ENCODE measurements around the gene CCBE1.

DNA sequence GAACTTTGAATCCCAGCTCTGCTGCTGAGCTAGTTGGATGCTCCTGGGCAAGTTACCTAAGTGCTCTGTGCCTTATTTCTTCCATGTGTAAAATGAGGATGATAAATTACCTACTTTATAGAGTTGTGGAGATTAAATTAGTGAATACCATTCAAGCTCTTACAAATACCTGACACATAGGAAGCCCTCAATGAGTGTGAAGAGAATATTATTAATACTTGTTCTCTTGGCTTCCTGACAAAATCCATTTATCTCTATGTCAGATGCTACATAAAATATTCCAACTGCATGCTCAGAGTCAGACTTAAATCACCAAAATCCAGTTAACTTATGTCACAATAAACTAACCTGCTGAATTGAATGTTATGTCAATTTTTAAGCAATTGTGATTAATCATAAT is 42.9 kb upstream of the CCBE1 start:
- TF ChIP-seq, protein P1, sequence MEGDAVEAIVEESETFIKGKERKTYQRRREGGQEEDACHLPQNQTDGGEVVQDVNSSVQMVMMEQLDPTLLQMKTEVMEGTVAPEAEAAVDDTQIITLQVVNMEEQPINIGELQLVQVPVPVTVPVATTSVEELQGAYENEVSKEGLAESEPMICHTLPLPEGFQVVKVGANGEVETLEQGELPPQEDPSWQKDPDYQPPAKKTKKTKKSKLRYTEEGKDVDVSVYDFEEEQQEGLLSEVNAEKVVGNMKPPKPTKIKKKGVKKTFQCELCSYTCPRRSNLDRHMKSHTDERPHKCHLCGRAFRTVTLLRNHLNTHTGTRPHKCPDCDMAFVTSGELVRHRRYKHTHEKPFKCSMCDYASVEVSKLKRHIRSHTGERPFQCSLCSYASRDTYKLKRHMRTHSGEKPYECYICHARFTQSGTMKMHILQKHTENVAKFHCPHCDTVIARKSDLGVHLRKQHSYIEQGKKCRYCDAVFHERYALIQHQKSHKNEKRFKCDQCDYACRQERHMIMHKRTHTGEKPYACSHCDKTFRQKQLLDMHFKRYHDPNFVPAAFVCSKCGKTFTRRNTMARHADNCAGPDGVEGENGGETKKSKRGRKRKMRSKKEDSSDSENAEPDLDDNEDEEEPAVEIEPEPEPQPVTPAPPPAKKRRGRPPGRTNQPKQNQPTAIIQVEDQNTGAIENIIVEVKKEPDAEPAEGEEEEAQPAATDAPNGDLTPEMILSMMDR (IDR thresholded peaks at IDR 0.05; ENCODE audit: insufficient read depth, low read length), result no peak
- TF ChIP-seq, protein P2, sequence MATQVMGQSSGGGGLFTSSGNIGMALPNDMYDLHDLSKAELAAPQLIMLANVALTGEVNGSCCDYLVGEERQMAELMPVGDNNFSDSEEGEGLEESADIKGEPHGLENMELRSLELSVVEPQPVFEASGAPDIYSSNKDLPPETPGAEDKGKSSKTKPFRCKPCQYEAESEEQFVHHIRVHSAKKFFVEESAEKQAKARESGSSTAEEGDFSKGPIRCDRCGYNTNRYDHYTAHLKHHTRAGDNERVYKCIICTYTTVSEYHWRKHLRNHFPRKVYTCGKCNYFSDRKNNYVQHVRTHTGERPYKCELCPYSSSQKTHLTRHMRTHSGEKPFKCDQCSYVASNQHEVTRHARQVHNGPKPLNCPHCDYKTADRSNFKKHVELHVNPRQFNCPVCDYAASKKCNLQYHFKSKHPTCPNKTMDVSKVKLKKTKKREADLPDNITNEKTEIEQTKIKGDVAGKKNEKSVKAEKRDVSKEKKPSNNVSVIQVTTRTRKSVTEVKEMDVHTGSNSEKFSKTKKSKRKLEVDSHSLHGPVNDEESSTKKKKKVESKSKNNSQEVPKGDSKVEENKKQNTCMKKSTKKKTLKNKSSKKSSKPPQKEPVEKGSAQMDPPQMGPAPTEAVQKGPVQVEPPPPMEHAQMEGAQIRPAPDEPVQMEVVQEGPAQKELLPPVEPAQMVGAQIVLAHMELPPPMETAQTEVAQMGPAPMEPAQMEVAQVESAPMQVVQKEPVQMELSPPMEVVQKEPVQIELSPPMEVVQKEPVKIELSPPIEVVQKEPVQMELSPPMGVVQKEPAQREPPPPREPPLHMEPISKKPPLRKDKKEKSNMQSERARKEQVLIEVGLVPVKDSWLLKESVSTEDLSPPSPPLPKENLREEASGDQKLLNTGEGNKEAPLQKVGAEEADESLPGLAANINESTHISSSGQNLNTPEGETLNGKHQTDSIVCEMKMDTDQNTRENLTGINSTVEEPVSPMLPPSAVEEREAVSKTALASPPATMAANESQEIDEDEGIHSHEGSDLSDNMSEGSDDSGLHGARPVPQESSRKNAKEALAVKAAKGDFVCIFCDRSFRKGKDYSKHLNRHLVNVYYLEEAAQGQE (IDR thresholded peaks at IDR 0.05; ENCODE audit: insufficient replicate concordance, low read depth), result no peak
- TF ChIP-seq GABPA (IDR thresholded peaks at IDR 0.05; ENCODE audit: low read depth), result no peak
- TF ChIP-seq POLR2AphosphoS5 (IDR thresholded peaks at IDR 0.05; ENCODE audit: low read depth), result no peak
- TF ChIP-seq SPI1 (IDR thresholded peaks at IDR 0.05; ENCODE audit: borderline replicate concordance, low read depth), result no peak

Data from HL-60 (cell line).